GM23338 (cell line): ENCODE results near the gene TP53BP1.

Experiments used
- EZH2 ChIP-seq: fragments of 200-600 bp; sonication (generic); IDR thresholded peaks from one replicate; pipeline ENCODE4 v1.8.0; 2017; ENCODE audit warnings: antibody characterized with exemption, mild to moderate bottlenecking, low read depth; ENCODE audit not compliant: unreplicated experiment
- EZH2phosphoT487 ChIP-seq: fragments of 200-600 bp; sonication (generic); IDR thresholded peaks from one replicate; pipeline ENCODE4 v1.8.1; 2018; ENCODE audit warnings: antibody characterized with exemption; ENCODE audit not compliant: unreplicated experiment
- JUNB ChIP-seq: IDR thresholded peaks from one replicate; pipeline ENCODE4 v1.6.1; 2016; ENCODE audit warnings: antibody characterized with exemption; ENCODE audit not compliant: unreplicated experiment
- NANOG ChIP-seq: IDR thresholded peaks from 2 replicates; pipeline ENCODE4 v1.6.1; 2016; ENCODE audit warnings: antibody characterized with exemption, borderline replicate concordance
- POLR2AphosphoS5 ChIP-seq: IDR thresholded peaks from 2 replicates; pipeline ENCODE4 v1.6.1; 2016; ENCODE audit warnings: antibody characterized with exemption, low read depth
- ZNF114 ChIP-seq: fragments of 250-450 bp; sonication (Bioruptor Pico); IDR thresholded peaks from 2 replicates; pipeline ENCODE4 v1.5.0; 2020; ENCODE audit warnings: mild to moderate bottlenecking, moderate library complexity
- ZNF331 ChIP-seq: fragments of 250-450 bp; sonication (Bioruptor Pico); IDR thresholded peaks from 2 replicates; pipeline ENCODE4 v1.5.0; 2020; ENCODE audit warnings: low read depth, mild to moderate bottlenecking, moderate library complexity
- TF ChIP-seq, protein P1 (sequence below): IDR thresholded peaks from one replicate; pipeline ENCODE4 v1.6.1; 2018; ENCODE audit warnings: antibody characterized with exemption; ENCODE audit not compliant: unreplicated experiment
- TF ChIP-seq, protein P2 (sequence below), 2 experiments: fragments of 200-600 bp in 1 of 2; sonication (generic) in 1 of 2; conservative IDR thresholded peaks; 2 replicates each; pipeline versions ENCODE4 v1.5.1 to v1.6.1; 2016 to 2017; ENCODE audit warnings: antibody characterized with exemption in 2 of 2, low read depth in 2 of 2, mild to moderate bottlenecking in 2 of 2, moderate library complexity in 1 of 2

DNA sequence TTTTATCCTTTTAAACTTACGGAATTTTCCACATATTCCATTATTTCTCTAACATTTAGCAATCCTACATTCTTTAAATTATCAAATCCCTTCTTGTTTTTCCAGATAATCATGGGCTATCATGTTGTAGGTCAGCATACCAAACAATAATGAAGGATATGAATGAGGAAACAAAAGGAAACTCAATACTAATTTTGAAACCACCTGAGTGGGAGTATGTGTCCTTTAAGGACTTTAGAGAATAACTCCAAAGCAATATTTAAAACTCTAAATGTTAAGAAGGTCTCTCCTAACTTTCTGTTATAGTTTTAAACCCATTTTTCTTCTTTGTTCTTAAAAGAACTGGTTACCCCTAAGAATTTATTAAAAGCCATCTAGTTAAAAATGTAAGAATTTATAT, 43.0 kb downstream of the TP53BP1 start:
- TF ChIP-seq ZNF331 (CRISPR knock-in tag) (no peak), EZH2phosphoT487 (no peak), JUNB (no peak), EZH2 (no peak), POLR2AphosphoS5 (no peak), NANOG (no peak), ZNF114 (CRISPR knock-in tag) (no peak)
- TF ChIP-seq, protein P1, sequence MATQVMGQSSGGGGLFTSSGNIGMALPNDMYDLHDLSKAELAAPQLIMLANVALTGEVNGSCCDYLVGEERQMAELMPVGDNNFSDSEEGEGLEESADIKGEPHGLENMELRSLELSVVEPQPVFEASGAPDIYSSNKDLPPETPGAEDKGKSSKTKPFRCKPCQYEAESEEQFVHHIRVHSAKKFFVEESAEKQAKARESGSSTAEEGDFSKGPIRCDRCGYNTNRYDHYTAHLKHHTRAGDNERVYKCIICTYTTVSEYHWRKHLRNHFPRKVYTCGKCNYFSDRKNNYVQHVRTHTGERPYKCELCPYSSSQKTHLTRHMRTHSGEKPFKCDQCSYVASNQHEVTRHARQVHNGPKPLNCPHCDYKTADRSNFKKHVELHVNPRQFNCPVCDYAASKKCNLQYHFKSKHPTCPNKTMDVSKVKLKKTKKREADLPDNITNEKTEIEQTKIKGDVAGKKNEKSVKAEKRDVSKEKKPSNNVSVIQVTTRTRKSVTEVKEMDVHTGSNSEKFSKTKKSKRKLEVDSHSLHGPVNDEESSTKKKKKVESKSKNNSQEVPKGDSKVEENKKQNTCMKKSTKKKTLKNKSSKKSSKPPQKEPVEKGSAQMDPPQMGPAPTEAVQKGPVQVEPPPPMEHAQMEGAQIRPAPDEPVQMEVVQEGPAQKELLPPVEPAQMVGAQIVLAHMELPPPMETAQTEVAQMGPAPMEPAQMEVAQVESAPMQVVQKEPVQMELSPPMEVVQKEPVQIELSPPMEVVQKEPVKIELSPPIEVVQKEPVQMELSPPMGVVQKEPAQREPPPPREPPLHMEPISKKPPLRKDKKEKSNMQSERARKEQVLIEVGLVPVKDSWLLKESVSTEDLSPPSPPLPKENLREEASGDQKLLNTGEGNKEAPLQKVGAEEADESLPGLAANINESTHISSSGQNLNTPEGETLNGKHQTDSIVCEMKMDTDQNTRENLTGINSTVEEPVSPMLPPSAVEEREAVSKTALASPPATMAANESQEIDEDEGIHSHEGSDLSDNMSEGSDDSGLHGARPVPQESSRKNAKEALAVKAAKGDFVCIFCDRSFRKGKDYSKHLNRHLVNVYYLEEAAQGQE, result no peak
- TF ChIP-seq, protein P2, sequence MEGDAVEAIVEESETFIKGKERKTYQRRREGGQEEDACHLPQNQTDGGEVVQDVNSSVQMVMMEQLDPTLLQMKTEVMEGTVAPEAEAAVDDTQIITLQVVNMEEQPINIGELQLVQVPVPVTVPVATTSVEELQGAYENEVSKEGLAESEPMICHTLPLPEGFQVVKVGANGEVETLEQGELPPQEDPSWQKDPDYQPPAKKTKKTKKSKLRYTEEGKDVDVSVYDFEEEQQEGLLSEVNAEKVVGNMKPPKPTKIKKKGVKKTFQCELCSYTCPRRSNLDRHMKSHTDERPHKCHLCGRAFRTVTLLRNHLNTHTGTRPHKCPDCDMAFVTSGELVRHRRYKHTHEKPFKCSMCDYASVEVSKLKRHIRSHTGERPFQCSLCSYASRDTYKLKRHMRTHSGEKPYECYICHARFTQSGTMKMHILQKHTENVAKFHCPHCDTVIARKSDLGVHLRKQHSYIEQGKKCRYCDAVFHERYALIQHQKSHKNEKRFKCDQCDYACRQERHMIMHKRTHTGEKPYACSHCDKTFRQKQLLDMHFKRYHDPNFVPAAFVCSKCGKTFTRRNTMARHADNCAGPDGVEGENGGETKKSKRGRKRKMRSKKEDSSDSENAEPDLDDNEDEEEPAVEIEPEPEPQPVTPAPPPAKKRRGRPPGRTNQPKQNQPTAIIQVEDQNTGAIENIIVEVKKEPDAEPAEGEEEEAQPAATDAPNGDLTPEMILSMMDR (conservative IDR thresholded peaks at IDR 0.05; ENCODE audit: low read depth in 2 of 2), result no peak
